Colon (tissue), 2 donors: ENCODE data around the gene PTEN.

Experiments used
- FAIRE-seq: peaks from 2 replicates; lab custom pipeline; 2012; peaks lifted over from hg19 to GRCh38; lab: Jason Lieb, UNC
- donor health status: control.
- donor health status: control.

The PTEN gene

DNA sequence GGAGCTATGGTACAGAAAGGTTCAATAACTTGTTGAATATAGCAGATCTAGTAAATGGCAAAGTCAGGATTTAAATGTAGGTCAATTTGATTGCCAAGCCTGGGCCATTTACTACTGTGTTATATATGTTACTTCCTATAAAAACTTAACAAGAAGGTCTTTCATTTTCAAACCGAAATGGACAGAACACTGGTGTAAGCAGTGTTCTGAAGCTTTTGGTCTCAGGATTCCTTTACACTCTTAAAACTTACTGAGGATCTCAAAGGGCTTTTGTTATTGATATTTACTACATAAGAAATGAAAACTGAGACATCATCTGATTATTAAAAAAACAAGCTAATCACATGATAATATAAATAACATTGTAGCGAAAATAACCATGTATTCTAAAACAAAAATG is 114.7 kb downstream of the PTEN start:
- FAIRE-seq: no peak

DNA sequence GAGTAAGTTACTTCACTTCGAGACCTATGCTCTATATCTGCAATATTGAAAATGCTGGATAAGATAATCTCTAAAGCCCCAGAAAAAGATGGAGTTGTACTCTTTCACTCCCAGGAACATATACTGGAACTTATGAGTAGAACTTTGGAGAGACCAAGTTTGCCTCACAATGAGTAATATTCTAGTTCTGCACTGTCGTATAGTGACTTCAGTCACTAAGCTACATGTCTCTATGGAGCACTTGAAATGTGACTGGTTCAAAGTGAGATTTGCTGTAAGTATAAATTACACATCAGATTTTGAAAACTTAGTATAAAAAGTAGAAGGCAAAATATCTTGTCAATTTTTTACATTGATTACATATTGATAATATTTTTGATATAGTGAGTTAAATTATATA is 116.4 kb downstream of the PTEN start:
- no peak for FAIRE-seq

DNA sequence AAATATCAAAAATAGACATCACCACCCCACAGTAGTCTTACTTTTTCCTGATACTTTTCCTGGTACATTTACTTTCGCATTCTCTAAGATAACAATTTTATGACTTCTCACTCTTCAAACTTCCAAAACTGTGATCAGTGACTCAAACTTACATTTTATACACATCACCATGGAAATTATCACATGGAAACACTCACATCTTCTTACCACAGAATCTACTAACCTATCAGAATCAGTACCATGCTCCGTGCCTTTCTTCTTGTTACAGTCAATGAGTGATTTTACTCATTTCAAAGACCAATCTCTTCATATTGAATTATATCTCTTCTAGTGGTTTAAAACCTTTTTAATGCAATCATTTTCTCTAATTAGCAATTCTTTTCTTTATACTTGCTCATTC is 120.3 kb downstream of the PTEN start:
- FAIRE-seq: no peak

DNA sequence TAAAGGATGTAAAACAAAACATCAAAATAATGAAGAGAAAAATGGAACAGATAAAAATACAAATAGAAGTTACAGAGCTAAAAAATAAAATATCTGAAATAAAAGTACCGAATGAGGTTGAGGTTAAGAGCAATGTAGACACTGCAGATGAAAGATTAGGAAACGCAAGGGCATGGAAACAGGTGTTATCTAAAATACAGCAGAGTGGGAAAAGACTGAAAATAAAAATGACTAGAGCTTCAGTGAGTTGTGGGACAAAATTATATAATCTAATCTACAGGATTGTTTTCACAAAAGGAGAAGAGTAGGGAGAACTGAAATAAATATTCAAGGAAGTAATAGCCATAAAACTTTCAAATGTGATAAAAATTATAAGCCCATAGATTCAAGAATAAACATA is 123.8 kb downstream of the PTEN start:
- FAIRE-seq: peak; percentile 75

DNA sequence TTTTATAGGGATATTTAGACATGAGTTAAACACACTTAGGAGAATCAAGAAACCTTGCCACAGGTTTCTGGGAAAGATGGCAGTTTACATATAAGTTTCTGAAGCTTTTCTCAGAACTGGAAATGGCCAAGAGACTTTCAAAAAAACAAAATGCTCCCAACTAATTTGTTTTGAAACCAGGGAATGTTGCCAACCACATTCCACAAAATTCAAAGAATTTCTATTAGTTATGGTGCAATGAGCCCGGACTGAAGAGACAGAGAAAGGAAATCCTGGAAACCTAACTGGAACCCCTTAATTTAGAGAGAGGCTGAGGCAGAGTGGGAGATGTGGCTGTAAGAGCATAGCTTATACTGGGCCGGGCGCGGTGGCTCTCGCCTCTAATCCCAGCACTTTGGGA is 128.5 kb downstream of the PTEN start:
- no peak for FAIRE-seq

DNA sequence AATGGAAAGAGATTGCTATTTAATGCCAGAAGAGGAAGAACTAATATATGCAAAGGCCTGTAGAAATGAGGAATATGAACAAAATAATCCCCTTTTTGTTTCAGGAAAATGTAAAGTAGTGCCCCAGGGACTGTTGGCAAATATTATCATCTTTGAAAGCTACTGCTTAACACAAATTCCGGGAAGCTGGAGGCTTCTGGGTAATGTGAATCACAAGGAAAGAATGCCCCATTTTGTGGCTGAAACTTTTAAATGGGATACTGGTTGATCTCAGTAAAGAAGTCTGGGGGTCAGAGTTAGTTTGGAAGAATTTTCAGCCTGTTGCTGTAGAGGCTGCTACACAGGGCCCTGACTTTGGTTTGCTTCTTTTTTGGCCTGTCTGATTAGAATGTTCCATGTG is 141.0 kb downstream of the PTEN start:
- no peak for FAIRE-seq

DNA sequence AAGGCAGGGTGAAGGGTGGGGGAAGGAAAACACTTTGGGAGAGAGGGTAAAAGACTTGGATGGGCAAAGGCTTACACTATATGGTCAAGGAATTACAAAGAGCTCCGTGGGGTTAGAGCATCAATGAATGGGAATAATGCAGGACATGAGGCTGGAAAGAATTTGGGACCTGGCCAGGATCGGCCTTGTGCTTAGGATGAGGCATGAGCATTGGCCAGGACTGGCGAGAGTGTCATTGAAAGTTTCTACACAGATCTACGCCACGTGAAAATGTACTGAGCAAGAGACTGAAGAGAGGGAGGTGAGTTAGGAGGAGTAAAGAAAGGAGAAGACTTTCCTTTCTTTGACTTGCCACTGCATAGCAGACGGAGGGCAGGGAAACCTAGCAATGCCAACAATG is 142.8 kb downstream of the PTEN start:
- FAIRE-seq: no peak

DNA sequence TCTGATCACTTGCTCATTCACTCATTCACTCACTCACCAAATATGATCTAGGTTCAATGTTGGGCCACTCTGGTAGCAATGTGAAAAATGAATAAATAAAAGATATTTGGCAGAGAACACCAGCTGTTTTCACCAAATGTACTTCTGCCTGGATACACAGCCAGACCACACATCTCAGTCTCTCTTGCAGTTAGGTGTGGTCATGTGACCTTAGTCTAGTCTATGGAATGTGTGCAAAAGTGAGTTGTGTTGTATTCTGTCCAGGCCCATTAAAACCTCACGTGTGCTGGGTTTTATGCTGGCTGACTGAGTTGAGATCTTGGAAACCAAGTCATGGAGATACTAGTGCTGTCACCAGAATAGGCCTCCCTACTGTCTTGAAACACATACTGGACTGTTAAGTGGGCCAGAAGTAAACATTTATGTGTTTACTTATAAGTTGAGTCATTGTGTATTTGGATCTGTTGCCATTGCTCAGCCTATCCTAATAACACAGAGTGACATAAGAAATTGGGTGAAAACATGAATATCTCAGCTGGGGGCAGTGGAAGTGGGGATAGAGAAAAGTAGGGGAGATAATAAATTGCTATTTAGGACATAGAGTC is 145.5 kb downstream of the PTEN start:
- FAIRE-seq: no peak

DNA sequence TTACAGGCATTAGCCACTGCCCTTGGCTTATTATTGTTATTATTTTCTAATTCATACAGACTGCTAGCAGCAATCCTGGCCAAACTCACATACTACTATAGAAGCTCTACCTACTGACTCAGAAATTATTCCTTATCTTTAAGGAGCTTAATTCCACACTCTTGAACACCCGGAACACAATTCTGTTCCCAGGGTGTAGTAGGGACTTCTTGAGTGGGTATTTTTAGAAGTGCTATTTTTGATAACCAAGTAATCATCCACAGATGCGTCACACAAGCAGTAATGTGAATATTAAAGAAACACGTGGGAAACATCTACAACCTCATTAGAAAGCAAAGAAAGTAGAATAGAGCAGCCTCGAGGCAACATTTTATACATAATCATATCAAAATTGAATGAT is 149.2 kb downstream of the PTEN start:
- no peak for FAIRE-seq

DNA sequence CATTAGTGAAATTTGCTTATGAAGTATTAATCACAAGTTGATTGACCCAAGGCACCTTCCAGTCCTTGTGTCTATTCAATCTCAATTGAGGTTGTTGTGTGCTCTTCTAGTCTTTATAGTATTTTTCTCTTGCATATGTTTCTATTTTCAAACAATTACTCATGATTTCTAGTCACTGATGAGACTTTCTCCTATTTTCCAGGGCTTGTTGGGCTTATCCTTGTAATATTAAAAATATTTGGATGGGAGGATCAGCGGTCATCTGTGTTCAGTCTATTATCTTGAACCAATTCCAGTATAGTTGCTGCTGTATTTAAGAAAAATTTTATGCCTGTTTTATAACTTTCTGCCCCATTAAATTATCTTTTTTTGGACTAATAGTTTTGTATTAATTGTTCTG is 154.4 kb downstream of the PTEN start:
- FAIRE-seq: no peak

DNA sequence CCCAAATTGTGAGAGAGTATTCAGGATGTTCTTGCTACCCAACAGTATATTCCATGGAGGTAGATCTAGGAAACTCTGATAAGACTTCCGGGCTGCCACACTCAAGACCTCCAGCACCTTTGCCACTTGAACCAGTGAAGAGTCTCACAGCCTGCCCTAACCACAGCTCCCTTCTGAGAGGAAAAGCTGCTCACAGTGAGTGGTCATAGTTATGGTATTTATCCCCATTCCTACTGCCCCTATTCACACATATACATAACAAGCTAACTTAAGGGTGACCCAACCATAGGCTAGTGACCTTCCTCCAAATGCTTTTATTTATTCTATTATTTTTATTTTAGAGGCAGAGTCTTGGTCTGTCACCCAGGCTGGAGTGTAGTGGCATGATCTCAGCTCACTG is 156.3 kb downstream of the PTEN start:
- FAIRE-seq: no peak
